DMS79 treated with DMSO at 0.1 percent for 48 hours (cell line): ENCODE measurements around the gene CEP128.

Experiments
- DNase-seq: peaks from one replicate; lab custom pipeline; 2025; lab: John Stamatoyannopoulos, UW

Gene CEP128

DNA sequence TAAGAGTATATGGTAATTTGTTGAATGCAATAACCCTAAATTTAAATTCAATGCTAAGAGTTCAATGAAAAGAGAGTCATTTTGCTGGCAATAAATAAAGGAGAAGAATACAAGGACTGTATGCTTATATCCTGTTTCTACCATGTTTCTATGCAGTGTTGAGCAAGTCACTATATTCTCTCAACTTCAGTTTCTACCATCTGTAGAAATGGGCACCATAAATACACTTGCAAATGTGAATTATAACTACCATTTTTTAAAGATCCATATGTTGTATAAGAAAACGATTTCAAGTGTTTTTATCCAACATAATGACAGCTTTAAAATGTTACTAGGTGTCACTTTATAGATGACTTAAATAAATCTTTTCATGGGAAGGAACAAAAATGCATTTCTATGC, 170.3 kb downstream of the CEP128 start:
- no peak for DNase-seq

GRCh38 chr14:80770114-80770908, 171.2 kb downstream of the CEP128 start:
- DNase-seq: no peak

GRCh38 chr14:80768646-80769045, 172.9 kb downstream of the CEP128 start:
- no peak for DNase-seq

DNA sequence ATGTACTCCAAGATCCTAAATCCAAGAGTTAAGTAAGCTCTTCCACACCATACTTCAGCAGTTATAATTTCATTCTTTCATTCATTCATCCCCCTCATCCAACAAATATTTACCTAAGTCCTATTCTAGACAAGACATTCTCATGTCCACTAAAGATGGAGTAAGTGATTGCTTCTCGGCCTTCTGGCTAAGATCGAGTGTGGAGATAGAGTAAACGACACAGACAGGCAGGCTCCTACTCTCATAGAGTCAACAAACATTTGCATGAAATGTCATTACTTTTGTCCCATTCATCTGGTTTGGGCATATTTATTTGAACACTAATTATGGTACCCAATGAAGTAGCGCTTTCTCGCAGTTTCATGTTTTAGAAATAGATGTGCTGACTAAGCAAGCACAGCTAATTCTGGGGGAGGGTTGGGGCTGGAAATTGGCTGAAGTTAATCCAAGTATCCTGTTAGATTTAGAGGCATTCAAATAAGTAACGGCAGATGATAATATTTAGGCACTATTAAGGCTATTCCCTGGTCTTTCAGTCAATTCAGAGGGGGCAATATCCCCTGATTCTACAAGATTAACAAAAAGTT, 176.5 kb downstream of the CEP128 start:
- DNase-seq: no peak

GRCh38 chr14:80764496-80764895, 177.0 kb downstream of the CEP128 start:
- DNase-seq: no peak

- no peak for DNase-seq
Observed at GRCh38 chr14:80762641-80763228, 178.8 kb downstream of the CEP128 start.

DNA sequence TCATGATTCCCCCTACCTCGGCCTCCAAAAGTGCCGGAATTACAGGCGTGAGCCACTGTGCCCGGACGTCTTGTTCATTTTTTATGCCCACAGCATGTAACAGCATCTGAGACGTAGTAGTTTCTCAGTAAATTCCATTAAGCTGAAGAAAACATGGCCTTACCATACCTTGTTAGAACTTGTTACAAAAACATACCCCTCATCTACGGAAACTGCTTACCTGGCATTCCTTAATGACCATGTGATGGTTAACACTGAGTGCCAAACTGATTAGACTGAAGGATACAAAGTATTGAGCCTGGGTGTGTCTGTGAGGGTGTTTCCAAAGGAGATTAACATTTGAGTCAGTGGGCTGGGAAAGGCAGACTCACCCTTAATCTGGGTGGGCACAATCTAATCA, 186.8 kb downstream of the CEP128 start:
- no peak for DNase-seq

GRCh38 chr14:80751285-80751684, 190.3 kb downstream of the CEP128 start:
- DNase-seq: no peak

DNA sequence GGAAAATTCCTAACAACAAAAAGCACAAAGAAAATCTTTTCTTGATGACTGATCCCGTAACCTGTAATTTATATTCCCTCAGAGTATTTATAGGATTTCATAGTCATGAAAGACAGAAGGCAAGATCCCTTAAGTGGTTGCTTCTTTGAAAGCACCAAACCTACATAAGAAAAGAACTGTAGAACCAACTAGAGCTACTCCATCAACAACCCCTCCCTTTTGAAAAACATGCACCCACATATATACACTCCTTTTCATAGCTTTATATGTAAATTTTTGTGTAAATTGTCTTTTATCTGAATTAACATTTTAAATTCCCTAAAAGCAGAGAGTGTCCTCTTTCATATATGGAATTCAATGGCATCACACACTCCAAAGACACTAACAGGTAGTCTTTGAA, 215.3 kb downstream of the CEP128 start:
- no peak for DNase-seq

- DNase-seq: no peak
Observed at GRCh38 chr14:80718940-80719339, 222.6 kb downstream of the CEP128 start.

- DNase-seq: no peak
Observed at GRCh38 chr14:80714474-80714873, 227.1 kb downstream of the CEP128 start.

- DNase-seq: no peak
Observed at GRCh38 chr14:80713076-80713850, 228.3 kb downstream of the CEP128 start.

GRCh38 chr14:80705241-80705980, 236.1 kb downstream of the CEP128 start:
- DNase-seq: no peak

GRCh38 chr14:80700601-80701000, 240.9 kb downstream of the CEP128 start:
- no peak for DNase-seq

DNA sequence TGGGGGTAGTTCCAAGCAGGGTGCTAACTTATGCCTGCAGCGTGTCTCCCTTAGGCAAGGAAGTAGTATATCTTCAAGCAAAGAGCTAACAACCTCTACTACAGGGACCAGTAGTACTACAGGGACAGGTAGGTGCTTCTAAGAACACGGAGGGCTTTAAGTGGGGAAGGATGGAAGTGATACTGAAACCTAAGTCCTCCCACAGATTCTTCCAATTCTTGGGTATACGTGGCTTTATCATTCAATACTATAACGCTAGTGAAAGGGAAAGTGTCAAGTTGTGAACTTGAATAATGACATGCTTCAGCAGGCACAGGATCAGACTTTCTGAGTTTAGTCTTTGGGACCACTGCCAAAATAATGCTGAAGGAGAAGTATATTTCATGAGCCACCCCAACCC, 241.7 kb downstream of the CEP128 start:
- no peak for DNase-seq

DNA sequence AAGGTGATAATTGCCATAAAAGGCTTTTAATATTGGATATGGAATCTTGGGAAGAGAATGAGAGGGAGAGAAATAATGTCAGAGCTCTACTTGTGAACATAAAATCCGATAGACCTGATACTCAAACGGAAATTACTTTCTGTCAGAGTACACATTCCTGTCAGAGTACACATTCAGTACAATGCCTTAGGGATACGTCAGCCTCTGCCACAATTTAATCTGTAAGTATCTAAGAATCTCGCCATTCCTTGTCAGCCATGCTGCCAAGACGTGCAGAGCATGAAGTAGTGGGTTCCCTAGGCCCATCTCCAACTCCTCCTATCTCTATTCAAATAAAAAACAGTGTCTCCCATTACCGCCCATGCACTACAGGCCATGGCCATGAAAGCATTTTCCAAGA, 242.6 kb downstream of the CEP128 start:
- DNase-seq: no peak

GRCh38 chr14:80695869-80696268, 245.7 kb downstream of the CEP128 start:
- no peak for DNase-seq

DNA sequence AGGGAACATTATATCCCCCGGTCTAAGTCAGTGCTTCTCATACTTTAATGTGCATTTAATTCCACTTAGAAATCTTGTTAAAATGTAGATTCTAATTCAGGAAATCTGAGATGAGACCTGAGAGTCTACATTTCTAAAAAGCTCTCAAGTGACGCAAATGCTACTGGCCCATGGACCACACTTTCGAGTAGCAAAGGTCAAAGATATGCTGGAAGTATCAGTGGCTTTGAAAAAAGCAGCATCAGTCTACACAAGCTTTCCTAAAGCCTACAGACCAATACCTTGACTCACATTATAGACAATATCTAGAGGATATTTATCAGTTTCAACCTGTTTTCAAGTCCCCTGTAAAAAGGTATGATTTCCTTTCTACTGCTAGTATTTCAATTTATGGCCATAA, 248.6 kb downstream of the CEP128 start:
- no peak for DNase-seq

- no peak for DNase-seq
Observed at GRCh38 chr14:80681651-80682050, 259.9 kb downstream of the CEP128 start.

DNA sequence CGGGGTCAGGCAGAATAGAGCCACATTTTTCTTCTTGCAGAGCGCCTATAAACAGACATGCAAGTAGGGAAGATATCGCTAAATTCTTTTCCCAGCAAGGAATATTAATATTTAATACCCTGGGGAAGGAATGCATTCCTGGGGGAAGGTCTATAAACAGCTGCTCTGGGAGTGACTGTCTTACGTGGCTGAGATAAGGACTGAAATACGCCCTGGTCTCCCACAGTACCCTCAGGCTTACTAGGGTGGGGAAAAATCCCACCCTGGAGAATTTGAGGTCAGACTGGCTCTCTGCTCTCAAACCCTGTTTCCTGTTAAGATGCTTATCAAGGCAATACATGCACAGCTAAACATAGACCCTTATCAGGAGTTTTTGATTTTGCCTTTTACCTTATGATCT, 262.3 kb downstream of the CEP128 start:
- no peak for DNase-seq

DNA sequence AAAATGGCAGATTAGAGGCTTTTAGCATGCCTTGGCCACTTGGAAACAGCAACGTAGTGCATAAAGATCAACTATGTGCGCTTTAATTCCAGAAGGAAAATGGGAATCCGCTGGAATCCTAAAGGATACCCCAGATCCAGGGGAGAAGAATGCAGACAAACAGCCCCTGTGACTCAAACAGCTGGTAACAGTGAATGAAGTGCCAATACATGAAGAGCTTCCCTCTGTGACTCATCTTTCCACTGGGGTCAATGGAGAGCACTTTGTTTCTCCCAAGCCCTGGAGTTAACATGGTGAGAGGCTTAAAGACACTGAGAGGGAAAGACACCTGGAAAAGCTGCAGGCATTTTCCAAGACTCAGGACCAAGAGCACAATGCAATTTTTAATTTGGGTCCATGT, 263.1 kb downstream of the CEP128 start:
- no peak for DNase-seq

DNA sequence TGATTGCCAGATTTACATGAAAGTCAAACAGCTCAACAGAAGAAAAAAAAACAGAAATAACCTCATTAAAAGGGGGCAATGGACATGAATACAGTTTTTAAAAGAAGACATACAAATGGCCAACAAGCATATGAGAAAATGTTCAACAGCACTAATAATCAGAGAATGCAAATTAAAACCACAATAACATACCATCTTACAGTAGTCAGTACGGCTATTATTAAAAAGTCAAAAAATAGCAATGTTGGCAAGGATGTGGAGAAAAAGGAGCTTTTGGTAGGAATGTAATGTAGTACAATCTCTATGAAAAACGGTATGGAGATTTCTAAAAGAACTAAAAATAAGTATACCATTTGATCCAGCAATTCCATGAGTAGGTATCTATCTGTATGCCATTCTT, 272.1 kb downstream of the CEP128 start:
- DNase-seq: no peak
